Stimulated activated CD4-positive, alpha-beta T cell treated with anti-CD3 and anti-CD28 coated beads, TNF-alpha, amount 100 ng/mL, for 24 hours (primary cell): ENCODE results near the gene C11orf52.
"Not testable (repeated sequence)": the region's sequence is repeated elsewhere in the genome, so short reads cannot be mapped to it uniquely, and the experiment has no call there.

Source experiments
- DNase-seq, 3 experiments: peaks; one replicate each; pipeline ENCODE4 v3.0.0-alpha.2; 2020; ENCODE audit warnings: low read depth in 3 of 3

Gene C11orf52, protein sequence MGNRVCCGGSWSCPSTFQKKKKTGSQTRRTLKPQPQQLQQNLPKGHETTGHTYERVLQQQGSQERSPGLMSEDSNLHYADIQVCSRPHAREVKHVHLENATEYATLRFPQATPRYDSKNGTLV

DNA sequence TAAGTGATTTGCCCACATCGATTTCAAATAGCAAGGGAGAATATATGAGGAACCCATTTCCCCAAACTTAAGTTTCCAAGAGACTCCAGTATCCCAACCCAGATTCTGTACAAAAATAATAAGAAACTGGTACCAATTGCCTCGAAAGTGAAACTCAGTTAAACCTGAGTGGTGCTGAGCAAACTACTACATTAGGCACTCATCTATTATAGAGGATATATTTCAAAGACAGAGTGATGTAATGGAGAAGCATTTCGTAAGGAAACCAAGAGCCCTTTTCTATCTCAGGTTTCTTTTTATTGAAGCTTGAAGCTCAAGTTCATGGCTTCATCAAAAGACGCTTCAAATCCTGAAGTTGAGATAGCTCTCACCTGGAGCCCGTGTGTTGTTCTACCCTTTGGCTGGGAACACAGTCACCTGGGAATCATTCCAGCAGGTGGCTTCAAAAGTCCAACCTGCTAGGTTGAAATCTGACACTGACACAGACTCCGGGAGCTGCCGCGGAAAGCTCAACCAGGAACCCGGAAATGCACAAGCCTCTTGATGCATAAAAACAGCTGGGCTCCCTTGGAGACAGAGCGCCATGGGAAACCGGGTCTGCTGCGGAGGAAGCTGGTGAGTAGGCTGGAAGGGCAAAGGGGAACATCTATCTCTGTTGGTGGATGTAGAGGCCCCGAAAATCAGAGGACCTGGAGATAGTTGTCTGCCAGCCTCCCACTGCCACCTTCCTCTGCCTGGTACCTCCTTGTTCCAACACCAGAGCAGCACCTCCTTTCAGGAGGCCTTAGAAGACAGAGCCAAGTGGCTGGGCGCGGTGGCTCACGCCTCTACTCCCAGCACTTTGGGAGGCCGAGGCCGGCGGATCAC lies at the start of gene C11orf52:
C11orf52 (plus strand) TSS at position 524 of the 867 bp plus-strand sequence; CDS start at position 584, 60 bp downstream.
- DNase-seq, result no peak

DNA sequence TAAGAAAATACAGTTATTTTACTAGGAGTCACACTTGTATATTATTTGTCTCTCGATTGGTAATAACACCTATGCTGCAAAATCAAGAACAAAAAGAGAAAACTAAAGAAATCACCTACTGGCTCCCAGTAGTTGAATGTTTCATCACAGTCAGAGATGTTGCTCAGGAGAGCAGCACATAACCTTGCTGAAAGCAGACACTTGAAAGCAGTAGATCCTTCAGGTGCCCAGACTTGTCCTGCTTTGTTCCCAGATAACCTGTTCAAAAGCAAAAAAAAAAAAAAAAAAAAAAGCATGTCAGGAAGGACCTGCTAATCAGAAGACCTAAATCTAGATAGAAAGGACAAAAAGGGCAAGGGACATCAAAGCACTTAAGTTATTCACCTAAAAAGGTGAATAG lies 48.6 kb upstream of the C11orf52 start:
- DNase-seq, result no peak

DNA sequence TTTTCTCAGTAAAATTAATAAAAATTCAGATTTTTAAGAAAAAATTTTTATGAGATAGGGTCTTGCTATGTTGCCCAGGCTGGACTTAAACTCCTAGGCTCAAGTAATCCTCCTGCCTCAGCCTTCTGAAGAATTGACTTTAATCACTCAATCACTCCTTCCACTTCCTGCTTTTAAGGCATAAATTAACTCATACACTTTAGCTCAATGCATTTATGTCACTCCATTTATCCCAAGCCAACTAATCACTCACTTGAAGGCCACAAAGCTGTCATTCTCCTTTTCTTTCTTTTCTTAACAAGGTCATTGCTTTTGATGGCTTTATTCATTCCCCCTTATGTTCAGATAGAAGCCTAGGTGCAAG lies 48.2 kb upstream of the C11orf52 start:
- DNase-seq, result no peak

DNA sequence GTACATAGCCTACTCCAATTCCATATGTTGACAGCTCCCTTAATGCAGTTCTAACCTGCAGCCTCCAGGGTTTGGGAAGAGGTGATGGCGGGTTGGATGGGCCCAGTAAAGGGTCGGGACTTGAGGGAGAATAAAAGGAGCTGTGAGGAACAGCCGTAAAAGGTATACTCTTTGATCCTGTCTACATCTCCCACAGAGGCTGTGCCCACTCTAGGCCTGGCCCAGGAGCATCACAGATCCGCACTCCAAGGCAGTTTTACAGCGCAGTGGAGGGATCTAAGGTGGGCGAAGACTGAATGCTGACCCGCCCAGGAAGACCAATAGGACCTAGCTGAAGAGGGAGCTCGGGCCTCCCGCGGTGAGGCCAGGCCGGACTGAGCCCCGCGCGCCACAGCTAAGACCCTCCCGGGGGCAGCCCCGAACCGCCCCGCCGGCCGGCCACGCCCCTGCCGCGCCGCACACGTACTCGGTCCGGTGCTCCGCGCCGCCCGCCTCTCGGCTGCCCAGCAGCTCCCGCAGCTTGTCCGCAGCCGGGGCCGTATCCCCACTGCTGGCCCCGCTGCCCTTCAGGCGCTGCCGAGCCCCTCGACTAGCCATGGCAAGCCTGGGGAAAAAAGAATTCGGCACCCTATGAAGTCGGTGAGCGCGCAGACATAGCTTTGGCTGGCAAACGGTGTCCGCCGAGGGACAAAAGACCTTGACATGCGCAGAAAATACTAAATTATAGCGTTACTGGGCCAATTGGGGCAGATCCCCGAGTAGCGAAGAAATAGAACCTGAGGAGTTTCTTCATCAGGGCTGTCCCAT lies 47.6 kb upstream of the C11orf52 start, which contains the start of gene ALG9:
ALG9 (minus strand) TSS at position 696 of the 807 bp plus-strand sequence; CDS start at position 597, 99 bp downstream.
- DNase-seq, result peak; percentile 74 to 89 (median 84)

DNA sequence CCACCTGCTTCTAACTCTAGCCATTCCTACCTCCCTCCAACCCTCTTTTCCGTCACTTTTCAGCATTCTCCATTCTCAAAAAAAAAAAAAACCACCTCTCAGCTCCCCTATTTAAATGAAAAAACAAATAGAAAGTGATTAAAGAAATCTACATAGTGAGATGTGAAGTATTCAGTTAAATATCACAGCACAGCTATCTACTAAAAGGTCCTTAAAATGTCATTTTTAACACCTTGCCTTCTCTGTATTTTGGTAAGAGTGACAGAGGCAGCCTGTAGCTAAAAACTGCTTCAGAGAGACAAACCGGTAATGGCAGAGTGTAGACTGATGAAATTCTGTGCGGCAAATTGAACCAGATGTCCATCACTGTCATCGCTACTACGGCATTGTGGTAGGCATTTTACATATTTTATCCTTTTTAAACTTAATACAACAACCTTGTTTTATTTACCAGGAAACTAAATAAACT lies 47.0 kb upstream of the C11orf52 start:
- DNase-seq, result no peak

DNA sequence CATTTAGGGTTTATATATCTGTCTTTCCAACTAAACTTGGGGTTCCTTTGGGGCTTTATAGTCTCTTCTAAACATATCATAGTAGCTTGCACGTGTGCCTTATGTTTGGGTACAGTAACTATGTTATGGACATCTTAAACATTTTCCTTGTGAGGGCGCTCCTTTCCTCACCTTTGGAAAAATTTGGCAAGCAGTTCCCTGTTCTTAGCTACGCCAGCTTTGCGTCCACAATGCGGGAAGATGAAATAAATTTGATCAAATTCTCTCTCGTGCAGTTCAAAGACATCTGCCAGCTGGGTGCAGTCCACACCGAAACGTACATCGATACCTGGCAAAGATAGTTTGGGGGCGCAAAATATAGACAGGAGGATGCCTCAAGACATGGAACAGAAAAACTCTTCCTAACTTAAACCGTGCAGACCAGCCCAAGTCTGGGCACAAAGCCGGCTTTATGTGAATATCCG lies 40.3 kb upstream of the C11orf52 start:
- DNase-seq, result no peak

DNA sequence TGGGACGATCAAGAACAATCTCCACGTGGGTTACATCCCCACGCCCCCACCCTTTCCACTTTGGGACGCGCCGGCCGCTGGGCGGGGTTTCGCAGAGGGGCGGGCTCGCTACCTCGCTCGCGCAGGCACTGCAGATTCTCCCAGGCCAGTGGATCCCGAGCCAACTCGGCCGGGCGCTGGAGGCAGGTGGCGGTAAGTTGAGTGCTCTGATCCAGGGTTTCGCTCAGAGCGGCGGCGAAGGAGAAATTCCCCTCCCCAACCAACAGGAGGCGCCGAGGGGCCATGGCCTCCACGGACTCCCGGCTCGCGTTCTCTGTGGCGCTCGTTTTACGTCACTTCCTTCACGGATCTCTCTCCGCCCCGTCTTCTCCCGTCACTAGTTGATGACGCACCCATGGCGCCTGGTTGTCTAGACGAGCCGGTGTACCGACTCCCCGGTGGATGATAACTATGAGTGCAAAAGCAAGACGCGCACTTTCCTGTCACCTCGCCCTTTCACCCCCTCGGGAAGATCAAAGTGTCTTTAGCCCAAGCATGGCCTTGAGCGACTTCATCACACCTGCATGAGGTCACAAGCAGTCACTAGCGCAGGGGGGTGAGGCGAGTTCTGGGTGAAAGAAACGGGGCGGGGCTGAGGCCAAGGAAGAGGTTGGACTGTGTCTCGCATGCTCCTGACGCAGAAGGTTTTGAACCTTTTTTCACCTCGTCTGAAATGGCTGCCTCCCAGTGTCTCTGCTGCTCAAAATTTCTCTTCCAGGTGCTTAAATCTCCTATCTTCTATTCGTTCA lies 39.7 kb upstream of the C11orf52 start, which contains the start of the genes CFAP68 and FDXACB1:
CFAP68 (plus strand) TSS at position 693 of the 788 bp plus-strand sequence; CDS start at position 713, 20 bp downstream.
FDXACB1 (minus strand) TSS at position 317 of the 788 bp plus-strand sequence; CDS start at position 284, 33 bp downstream.
- DNase-seq, result peak; percentile 87 to 93 (median 92)

DNA sequence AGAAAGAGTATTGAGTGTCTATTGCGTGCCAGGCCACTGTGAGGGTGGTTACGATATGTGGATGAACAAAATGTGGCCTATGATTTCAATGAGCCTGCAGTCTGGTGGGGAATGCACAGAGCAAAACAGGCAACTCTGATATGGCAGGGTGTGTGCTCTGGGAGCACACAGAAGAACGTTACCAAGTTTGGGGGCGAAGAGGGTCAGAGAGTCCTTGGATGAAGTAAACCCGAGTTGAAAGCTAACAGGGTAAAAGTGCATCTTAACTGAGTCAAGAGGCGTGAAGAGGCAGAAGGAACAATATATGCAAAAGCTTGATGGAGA lies 39.1 kb upstream of the C11orf52 start:
- no peak for DNase-seq

DNA sequence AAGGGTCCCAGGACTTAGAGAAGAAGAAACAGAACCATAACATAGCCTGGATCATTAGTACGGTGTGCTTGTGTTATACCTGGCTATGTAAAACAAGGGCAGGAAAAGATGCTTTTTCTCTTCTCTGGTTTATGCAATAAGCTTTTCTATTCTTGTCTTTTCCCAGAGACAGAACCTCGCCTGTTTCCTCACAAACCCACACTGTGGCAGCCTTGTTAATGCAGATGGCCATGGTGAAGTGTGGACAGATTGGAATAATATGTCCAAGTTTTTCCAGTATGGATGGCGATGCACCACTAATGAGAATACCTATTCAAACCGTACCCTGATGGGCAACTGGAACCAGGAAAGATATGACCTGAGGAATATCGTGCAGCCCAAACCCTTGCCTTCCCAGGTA lies 36.5 kb upstream of the C11orf52 start:
- no peak for DNase-seq

DNA sequence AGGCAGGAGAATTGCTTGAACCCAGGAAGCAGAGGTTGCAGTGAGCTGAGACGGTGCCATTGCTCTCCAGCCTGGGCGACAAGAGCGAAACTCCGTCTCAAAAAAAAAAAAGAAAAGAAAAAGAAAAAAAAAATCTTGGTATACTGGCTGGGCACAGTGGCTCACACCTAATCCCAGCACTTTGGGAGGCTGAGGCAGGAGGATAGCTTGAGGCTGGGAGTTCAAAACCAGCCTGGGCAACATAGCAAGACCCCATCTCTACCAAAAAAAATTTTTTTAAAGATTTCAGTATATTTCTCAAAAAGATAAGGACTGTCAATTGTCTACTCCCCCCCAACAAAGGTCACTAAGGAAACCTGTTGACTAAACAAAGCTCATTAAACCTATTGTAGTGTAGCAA lies 33.7 kb upstream of the C11orf52 start:
- DNase-seq, result not testable (repeated sequence)

DNA sequence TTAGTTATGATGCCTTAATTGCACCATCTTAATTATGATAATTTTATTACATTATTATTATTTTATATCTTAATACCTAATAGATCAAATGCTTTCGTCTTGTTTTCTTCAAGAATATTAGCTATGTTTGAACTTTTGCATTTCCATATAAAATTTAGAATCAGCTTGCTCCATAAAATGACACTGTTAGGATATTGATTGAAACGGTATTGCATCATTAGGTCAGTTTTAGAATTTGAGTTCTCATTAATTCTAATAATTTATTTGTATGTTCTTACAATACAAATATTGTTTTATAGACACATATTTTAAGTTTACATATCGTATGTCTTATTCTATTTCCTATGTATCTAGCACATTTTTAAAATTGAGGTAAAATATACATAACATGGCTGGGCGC lies 32.7 kb upstream of the C11orf52 start:
- DNase-seq, result no peak

DNA sequence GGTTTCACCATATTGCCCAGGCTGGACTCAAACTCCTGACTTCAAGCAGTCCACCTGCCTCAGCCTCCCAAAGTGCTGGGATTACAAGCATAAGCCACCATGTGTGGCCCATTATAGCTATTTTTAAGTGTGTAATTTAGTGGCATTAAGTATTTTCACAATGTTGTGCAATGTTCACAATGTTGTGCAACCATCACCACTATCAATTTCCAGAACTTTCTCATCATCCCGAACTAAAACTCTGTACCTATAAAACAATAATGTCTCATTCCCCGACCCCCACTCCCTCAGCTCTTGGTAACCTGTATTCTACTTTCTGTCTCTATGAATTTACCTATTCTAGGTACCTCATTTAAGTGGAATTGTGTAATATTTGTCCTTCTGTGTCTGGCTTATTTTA lies 31.9 kb upstream of the C11orf52 start:
- no peak for DNase-seq

DNA sequence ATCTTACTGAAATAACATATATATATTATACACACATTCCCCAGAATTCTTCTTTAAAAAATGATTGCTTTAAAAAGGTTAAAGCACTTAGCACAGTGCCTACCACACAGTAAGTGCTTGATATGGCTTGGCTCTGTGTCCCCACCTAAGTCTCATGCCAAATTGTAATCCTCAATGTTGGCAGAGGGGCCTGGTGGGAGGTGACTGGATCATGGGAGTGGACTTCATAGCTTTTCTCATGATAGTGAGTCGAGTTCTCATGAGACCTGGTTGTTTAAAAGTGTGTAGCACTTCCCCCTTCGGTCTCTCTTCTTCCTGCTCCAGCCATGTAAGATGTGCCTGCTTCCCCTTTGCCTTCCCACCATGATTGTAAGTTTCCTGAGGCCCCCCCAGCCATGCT lies 13.3 kb upstream of the C11orf52 start:
- DNase-seq, result no peak

DNA sequence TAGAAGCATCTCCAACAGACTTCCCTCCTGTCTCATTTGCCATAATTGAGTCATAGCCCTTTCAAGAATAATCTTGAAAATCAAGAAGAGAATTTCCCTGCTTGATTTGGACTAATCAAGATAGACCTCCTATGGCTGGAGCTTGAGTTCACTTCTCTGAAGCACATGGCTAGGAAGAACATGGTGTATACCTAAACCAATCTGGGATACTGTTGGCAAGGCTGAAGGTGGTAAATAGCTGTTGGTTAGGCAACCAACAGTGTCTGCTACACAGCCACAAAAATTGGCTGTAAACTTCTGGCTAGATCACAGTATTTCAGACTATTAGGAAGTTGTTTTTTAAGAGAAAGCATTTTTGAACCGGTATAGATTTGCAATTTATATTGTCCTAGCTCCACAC lies 12.0 kb upstream of the C11orf52 start:
- no peak for DNase-seq

DNA sequence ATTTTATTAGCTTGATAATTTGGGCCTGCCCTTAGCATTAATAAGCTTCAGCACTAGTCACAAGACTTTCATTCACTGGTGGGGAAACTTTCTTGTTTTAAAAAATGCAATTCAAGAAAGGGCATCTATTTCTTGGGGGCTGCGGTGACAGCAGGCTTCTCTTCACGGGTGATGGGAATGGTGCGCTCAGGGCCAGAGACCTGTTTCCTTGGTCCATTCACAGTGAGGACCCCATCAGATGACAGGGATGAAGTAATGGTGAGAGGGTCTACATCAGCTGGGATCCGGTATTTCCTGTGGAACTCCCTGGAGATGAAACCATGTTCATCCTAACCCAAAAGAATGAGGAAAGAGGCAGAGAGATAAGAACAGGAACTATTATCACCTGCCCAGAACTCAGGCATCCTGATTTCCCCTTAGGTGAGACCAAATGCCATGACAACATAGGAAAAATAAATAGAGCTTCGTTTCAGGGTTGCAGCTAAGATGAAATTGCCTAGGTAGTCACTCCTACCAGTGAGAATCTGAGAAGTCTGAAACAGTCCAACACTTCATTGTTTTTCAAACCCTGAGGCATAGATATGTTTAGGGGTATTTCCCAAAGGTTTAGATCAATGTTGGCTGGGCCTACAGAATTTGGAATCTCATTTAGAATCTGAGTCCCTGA lies 9.9 kb upstream of the C11orf52 start:
- DNase-seq, result no peak

DNA sequence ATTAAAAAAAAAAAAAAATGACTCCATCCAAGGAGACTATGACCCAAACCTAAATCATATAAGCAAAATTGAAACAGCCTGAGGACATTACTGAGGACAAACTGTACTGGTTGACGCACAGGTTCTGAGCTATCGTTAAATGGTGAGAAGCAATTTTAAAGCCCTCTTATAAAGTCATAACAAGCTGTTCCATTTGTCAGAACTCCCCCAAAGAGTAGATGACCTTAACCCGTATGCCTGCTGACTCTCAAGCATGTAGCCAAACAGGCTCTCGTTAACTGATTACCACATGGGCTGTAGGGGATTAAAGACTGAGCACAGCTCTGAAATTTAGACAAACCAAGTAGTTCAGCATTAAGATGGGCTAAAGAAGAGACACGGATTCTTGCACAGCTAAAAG lies 9.3 kb upstream of the C11orf52 start:
- no peak for DNase-seq

DNA sequence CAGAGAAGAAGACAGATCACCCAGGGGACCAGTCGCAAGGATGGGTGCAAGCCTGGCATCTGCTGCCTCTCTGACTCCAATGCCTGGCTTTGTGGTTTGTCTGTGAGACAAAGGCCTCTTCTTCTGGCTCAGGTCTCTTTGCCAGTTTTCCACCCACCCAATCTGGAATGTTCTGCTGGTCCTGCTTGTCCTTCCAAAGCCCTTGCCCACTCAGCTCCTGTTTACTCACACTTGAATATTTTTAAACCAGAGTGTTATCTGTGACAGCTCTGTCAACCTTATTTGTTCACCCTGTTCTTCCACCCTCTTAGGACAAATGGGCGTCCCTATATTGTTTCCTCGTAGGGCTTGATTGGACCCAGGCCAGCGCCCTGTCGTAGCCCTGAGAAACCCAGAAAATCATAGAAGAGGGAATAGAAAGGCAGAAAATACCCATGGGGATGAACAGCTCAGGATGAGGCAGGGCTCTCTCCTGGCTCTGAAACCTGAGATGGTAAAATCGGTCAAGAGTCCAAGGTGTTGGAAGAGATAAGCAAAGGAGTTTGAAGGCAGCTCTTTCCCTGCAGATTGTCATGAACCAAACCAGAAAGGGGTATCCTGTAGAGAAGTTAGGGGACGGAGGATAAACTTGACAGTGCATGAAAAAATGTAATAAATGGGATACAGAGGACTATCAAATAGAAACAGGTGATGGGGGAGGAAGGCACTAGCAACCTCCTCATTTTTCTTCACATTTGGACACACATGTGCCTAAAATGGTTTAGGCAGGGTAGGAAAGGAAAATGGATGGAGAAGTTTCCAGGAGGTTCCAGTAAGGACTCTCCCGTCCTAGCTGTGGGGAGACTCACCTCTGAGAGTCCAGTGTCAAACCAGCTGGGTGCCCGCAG lies 7.8 kb upstream of the C11orf52 start:
- no peak for DNase-seq

DNA sequence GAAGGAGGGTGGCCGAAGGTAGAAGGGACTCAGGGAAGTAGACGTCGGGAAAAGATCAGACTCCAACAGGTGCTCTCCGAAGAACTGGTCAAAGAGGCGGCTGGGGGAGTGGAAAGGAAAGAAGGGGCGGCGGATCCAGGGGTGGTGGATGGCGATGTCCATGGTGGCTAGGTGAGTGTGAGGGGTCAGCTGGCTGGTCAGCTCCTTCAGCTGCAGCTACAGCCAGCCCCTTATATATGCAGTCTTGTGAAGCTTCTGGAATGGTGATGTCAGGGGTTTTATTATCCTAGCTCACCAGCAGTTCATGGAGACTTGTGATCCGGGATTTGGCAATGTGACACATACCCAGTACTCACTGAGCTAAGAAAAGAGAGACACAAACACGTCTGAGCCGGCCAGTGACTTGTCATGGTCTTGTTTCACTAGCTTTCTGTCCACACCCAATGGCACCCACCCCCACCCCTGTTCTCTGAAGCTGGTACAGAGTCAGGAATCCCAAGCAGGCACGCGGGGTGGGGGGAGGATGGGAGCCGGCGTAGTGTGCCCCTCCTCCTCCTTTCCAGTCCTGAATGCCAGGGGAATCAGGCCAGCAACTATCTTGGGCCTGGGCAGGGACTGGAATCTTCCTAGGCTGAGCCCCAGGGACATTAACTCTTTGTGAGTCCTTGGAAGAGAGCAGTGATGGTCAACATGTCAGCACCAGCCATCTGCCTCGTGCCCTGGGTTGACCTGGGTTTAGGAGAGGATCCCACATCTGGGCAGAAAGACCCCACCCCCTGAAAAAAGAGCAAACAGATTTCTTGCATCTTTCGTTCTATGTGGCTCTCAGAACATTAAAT lies 6.9 kb upstream of the C11orf52 start, which contains the start of gene CRYAB:
CRYAB (minus strand) TSS at position 208 of the 839 bp plus-strand sequence; CDS start at position 162, 46 bp downstream.
- no peak for DNase-seq

DNA sequence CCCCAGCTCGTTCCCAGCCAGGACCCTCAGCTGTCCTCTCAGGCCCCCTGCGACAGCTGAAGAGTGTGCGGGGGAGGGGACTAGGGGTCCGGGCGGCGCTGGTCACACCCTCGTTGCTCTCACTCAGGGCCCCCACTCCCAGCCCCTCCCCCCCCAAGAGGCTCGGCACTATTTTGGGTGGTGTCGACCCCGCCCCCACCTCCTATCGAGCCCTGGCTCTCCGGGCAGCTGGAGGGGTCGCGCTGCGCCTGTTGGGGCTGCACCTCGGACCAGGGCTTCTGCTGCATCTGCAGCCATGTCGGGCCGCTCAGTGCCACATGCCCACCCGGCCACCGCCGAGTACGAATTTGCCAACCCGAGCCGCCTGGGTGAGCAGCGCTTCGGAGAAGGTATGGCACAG lies 6.2 kb upstream of the C11orf52 start, which contains the start of gene HSPB2:
HSPB2 (plus strand) TSS at position 200 of the 400 bp plus-strand sequence; CDS start at position 296, 96 bp downstream.
- no peak for DNase-seq
